ENCODE measurements around the gene MYL9. TPM values are rescaled to one million over a fixed set of nuclear protein-coding genes. Genes with fewer than 3 reads are reported as not detected.

MYL9 gene
- total and polyA plus RNA-seq, 2 donors (not counting 3 experiments of a cell fraction or from before 2014, with no cell fraction given) = 41.7 to 116 TPM

DNA sequence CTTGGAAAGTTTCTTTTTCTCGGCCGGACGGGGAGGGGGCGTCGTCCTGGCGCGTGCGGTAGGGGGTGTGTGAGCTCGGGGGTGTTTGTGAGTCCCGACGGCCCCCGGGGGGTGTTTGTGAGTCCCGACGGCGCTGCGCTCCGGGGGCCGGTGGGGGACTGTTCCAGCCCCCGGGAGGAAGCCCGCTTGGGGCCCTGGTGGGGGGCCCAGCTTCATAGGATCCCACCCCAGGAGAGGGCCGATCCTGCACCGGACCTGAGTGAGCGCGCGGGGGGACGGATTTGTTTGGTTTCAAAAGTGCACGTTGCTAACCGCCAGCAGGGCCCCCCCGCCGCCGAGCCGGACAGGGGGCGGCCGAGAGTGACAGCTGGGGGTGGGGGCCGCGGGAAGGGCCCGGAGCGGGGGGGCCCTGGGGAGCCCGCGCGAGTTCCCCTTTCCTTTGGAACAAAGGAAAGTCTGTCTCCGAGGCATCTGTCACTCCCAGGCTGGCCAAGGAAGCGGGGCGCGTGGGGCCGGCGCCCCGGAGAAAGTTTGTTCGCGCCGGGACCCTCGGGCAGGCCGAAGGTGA, 32.6 kb downstream of the MYL9 start:
- BruUV-seq (replicated peaks) = TSS peak; percentile 12
- DNase-seq (ENCODE audit: low read depth, low spot score) (peak; percentile 29), FAIRE-seq (no peak)
- CTCF ChIA-PET = interaction anchor here (0.9 to 2.1 kb wide), 3 partner anchors 17 to 32 kb away, joined by 3 to 9 read pairs (median 5); partner anchors contain the start of gene RAB5IF
- H3K79me2 ChIP-seq (ENCODE audit: control insufficient read depth, insufficient read depth, low read length) = peaks cover 40% of the 10 kb centered on the region
- H3K9ac ChIP-seq (replicated peaks; ENCODE audit: extremely low read depth, insufficient read depth, low read length) = peak overlapping the region; percentile 91
- H3K4me1 ChIP-seq (ENCODE audit: control insufficient read depth, extremely low read depth, insufficient read depth, low read length) = peaks cover 24% of the 10 kb centered on the region
- H3K9me1 ChIP-seq (replicated peaks; ENCODE audit: control insufficient read depth, extremely low read depth, insufficient read depth, low read length) = no peaks in the 10 kb centered on the region
- POLR2A ChIA-PET = no interaction called here
- intact Hi-C loops (cut with micrococcal nuclease) (loop anchor here (1.0 to 2.0 kb wide), 4 partner anchors 17 to 199 kb away; partner anchors contain the start of genes DSN1 and RAB5IF), dilution Hi-C loops (cut with MboI; ENCODE audit: extremely low pct_ligation_motif_present, low sequenced_read_pairs) (no loop called here)
- no peak for TF ChIP-seq CTCF (IDR thresholded peaks at IDR 0.05; ENCODE audit: extremely low read depth in 1 of 2, insufficient read depth in 1 of 2, low read depth in 1 of 2, low read length in 2 of 2)
- TF ChIP-seq FOS (IDR thresholded peaks at IDR 0.05; ENCODE audit: borderline replicate concordance, insufficient read depth, low read length) = no peak
- TF ChIP-seq JUN (IDR thresholded peaks at IDR 0.05; ENCODE audit: borderline replicate concordance, insufficient read depth, insufficient read length, low read depth) = no peak
- no peak for TF ChIP-seq GATA2 (IDR thresholded peaks at IDR 0.05; ENCODE audit: insufficient read depth, insufficient read length, low read depth, low read length)
- no peak for TF ChIP-seq POLR2AphosphoS5 (IDR thresholded peaks at IDR 0.05; ENCODE audit: insufficient read depth, low read depth, low read length)
- no peak for TF ChIP-seq MAX (IDR thresholded peaks at IDR 0.05; ENCODE audit: insufficient read depth, insufficient read length)
- no peak for TF ChIP-seq MYC (IDR thresholded peaks at IDR 0.05; ENCODE audit: low read depth, low read length)
- no peak for TF ChIP-seq POLR2A (IDR thresholded peaks at IDR 0.05; ENCODE audit: low read depth, low read length)
- no peak for TF ChIP-seq EZH2 (IDR thresholded peaks at IDR 0.05; ENCODE audit: borderline replicate concordance, low read depth, low read length, severe bottlenecking)
- peak overlapping the region; percentile 63 for H3K27ac ChIP-seq (ENCODE audit: insufficient read depth, low read depth, low read length)
- H3K4me2 ChIP-seq (ENCODE audit: insufficient read depth, low read length) = peak overlapping the region; percentile 54
- no peaks in the 10 kb centered on the region for H4K20me1 ChIP-seq (replicated peaks; ENCODE audit: control insufficient read depth, extremely low read depth, insufficient read depth, low read length)
- H3K36me3 ChIP-seq (ENCODE audit: control insufficient read depth in 2 of 2, extremely low read depth in 1 of 2, insufficient read depth in 2 of 2, low read length in 2 of 2) = no peaks in the 10 kb centered on the region
- H3K9me3 ChIP-seq (replicated peaks; ENCODE audit: control insufficient read depth, insufficient read depth, low read length) = no peaks in the 10 kb centered on the region
- H2AFZ ChIP-seq (ENCODE audit: low read depth, low read length) = peak overlapping the region; percentile 58
- H3K27me3 ChIP-seq (ENCODE audit: control insufficient read depth in 2 of 2, insufficient read depth in 2 of 2, low read length in 2 of 2) = no peaks in the 10 kb centered on the region
- H3K4me3 ChIP-seq (replicated peaks in 1 of 3; ENCODE audit: insufficient read depth in 1 of 3, low read depth in 1 of 3, low read length in 3 of 3) = peak overlapping the region; percentile 55 to 87 (median 85)
